Measurements from ENCODE around the gene GPR143. TPM values are rescaled to one million over a fixed set of nuclear protein-coding genes. Genes with fewer than 3 reads are reported as not detected.

GPR143 gene
- 0.08 to 0.37 TPM (median 0.24 TPM) in 5 replicates for total RNA-seq (2022; extraction: Qiagen RNA extraction)

DNA sequence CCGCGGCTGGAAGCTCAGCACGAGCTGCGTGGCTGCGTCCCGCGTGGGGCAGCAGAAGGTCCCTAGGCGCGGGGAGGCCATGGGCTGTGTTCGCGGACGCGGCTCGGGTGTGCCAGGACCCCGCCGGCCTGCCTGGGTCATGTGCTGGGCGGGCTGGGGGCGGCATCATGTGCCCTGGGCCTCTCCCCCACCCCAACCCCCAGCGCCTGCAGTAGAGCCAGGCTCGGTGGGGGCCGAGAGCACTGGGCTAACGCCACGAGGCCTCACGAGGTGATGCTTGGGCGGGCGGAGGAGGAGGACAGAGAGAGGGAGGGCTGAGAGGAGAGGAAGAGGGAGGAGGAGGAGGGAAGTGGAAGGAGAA is at the start of gene GPR143:
Gene GPR143 (minus strand): TSS at position 111 of the 361 bp plus-strand sequence. CDS start 30 bp downstream, at position 81.

DNA sequence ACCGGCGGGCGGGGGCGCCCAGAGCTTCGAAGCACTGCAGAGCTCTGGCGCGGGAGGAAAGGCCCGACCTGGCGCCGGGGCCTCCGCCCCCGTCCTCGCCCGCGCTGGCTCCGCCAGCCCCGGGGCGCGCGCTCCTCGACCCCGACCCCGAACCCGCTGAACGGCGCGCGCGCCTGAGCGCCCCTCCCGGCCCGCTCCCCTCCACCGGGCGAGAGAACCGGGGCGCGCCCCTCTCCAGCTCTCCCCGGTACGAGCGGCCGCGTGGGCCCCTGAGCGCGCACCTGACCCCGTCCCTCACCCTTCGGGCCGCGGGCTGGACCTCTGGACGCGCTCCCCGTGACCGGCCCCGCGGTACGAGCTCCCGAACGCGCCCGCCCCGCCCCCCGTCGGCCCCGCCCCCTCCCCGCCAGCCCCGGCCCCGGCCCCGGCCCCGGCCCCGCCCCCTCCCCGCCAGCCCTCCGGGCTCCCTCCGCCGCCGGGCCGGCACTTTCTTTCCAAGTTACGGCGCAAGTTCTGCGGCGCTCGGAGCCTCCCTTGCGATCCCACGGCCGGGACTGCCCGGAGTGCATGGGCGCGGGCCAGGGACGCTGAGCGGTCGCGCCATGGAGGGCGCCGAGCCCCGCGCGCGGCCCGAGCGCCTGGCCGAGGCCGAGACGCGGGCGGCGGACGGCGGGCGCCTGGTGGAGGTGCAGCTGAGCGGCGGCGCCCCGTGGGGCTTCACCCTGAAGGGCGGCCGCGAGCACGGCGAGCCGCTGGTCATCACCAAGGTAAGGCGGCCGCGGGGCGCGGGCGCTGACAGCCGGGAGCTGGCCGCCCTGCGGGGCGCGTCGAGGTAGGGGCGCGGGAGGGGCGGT is 20.5 kb upstream of the GPR143 start, which contains the start of gene SHROOM2:
Gene SHROOM2 (plus strand): TSS at position 486 of the 854 bp plus-strand sequence. CDS start 117 bp downstream, at position 603.

Other genes starting within 250 kb of the GPR143 start
- 0.73 to 0.89 TPM (median 0.88 TPM) in 5 replicates for gene SHROOM2, start 20.6 kb upstream of the GPR143 start, total RNA-seq (2022; extraction: Qiagen RNA extraction)
- gene CLDN34, start 201.5 kb upstream of the GPR143 start, total RNA-seq (2022; extraction: Qiagen RNA extraction) = not detected in 5 replicates

Data from A549 treated with Mapracorat at 1 μM for 4 hours (cell line).